Measurements from ENCODE around the gene HIBCH.
"Not testable (repeated sequence)": the region's sequence is repeated elsewhere in the genome, so short reads cannot be mapped to it uniquely, and the experiment has no call there.

DNA sequence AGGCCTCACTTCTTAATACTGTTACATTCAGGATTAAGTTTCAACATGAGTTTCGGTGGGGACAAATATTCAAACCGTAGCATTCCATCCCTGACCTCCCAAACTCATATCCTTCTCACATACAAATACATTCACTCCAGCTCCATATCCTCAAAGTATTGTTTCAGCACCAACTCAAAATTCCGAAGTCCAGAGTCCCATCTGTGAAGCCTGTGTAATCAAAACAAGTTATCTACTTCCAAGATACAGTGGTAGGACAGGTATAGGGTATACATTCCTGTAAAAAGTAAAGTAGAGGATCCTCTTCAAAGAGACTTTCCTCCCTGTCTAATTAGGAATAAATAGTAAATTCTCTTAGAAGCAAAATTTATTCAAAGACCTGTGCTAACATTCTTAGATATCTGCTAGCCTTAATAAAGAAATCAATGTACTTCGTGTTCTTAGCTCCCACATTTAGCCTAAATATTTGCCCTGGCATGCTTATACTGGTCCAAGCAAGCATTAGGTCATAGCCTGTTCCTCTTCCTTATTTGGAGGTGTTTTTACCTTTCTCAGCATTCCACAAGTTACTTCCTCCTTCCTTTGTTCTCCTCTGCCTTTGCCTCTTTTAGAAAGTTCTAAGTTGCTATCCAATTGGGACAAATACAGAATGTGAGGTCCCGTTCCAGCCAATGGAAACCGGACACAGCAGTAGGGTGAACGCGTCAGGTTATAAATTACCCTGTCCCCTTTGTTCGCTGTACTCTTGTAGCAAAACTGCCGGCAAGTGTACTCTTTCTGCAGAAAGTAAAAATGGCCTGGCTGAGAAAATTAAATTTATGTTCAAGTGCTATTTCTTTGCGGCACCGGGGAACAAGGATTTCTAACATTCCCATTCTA, 40.1 kb downstream of the HIBCH start:
- TF ChIP-seq EZH2 (IDR thresholded peaks at IDR 0.05; ENCODE audit: insufficient read depth, poor library complexity, severe bottlenecking); EZH2phosphoT487 (IDR thresholded peaks at IDR 0.05; ENCODE audit: insufficient read depth, low read depth): not testable (repeated sequence)
